A549 treated with AZD2906 at 1 μM for 4 hours (cell line): ENCODE results near the gene PSMB2. TPM values are rescaled to one million over a fixed set of nuclear protein-coding genes. Genes with fewer than 3 reads are reported as not detected.

Source experiments
- total RNA-seq: library from RNA; stranded (reverse); fragments of 200-300 nt; extraction: Qiagen RNA extraction; gene quantifications from 5 replicates; pipeline ENCODE4 v1.2.3, GENCODE V29; 2022

PSMB2 gene
- total RNA-seq: 78.3 to 110 TPM (median 99.4 TPM) in 5 replicates

GRCh38 chr1:35641233-35641866 is at the start of gene PSMB2:
PSMB2 (minus strand) TSS chr1:35641526; CDS start chr1:35641432, 94 bp downstream.

GRCh38 chr1:35573198-35574124 is 67.9 kb downstream of the PSMB2 start, which contains the start of gene TFAP2E:
TFAP2E (plus strand) TSS chr1:35573314; CDS start chr1:35573578, 264 bp downstream.

GRCh38 chr1:35557611-35558373 is 83.5 kb downstream of the PSMB2 start, which contains the start of gene NCDN:
NCDN (plus strand) TSS chr1:35557799; CDS start chr1:35558191, 392 bp downstream.

GRCh38 chr1:35557118-35557610 is 84.2 kb downstream of the PSMB2 start, which contains the start of gene KIAA0319L:
KIAA0319L (minus strand) TSS chr1:35557403; CDS start chr1:35554491, 2,912 bp downstream.

Other genes with a start within 250 kb of the PSMB2 start
- gene KIAA0319L, start 84.1 kb downstream of the PSMB2 start, total RNA-seq: 13.4 to 17.8 TPM (median 14.5 TPM) in 5 replicates
- gene NCDN, start 83.7 kb downstream of the PSMB2 start, total RNA-seq: 13.7 to 19.1 TPM (median 17.7 TPM) in 5 replicates
- gene TFAP2E, start 68.2 kb downstream of the PSMB2 start, total RNA-seq: 0.45 to 0.75 TPM (median 0.49 TPM) in 5 replicates
- gene C1orf216, start 77.4 kb upstream of the PSMB2 start, total RNA-seq: 13.4 to 14.7 TPM (median 14.6 TPM) in 5 replicates
- 7.5 to 14.1 TPM (median 8.6 TPM) in 5 replicates for gene CLSPN, start 128.5 kb upstream of the PSMB2 start, total RNA-seq
- gene AGO4, start 166.5 kb upstream of the PSMB2 start, total RNA-seq: 3.3 to 5.4 TPM (median 4.0 TPM) in 5 replicates
- 3.0 to 4.8 TPM (median 4.0 TPM) in 5 replicates for gene AGO1, start 241.7 kb upstream of the PSMB2 start, total RNA-seq